ENCODE measurements around the gene DAGLA.

The DAGLA gene

GRCh38 chr11:61795876-61796526, 115.8 kb downstream of the DAGLA start:
- no peak overlapping the region for H2BK120ac ChIP-seq (ENCODE audit: low read depth, low read length)
- no peaks in the 10 kb centered on the region for H3K27me3 ChIP-seq (ENCODE audit: control insufficient read depth in 3 of 3, insufficient read depth in 3 of 3, low read depth in 1 of 3, low read length in 3 of 3)
- no peak overlapping the region for H3K9ac ChIP-seq (ENCODE audit: low read depth, low read length, poor library complexity)
- H4K91ac ChIP-seq (ENCODE audit: low read depth, low read length, poor library complexity): no peak overlapping the region
- peaks cover 9% of the 10 kb centered on the region for H3K79me1 ChIP-seq (ENCODE audit: low read depth, low read length)
- no peak overlapping the region for H3K4me2 ChIP-seq (ENCODE audit: insufficient read depth, low read length, poor library complexity, severe bottlenecking)
- H3K14ac ChIP-seq (ENCODE audit: low read length): no peak overlapping the region
- no peak overlapping the region for H2BK5ac ChIP-seq (ENCODE audit: low read length)
- WGBS, 2 donors (ENCODE audit: extremely low coverage in 2 of 2, insufficient read length in 2 of 2, insufficient replicate concordance in 1 of 2): no CpG with 5 or more reads among the region's 18 CpGs
- H3K4ac ChIP-seq (ENCODE audit: low read length): no peak overlapping the region
- H2AFZ ChIP-seq (ENCODE audit: low read length): no peak overlapping the region
- H3K36me3 ChIP-seq (replicated peaks in 1 of 2; ENCODE audit: control insufficient read depth in 2 of 2, insufficient read depth in 2 of 2, low read length in 2 of 2): peaks cover 27 to 69% of the 10 kb centered on the region in 2 donors
- H4K8ac ChIP-seq (ENCODE audit: low read depth, low read length): no peak overlapping the region
- H2BK12ac ChIP-seq (ENCODE audit: low read length): no peak overlapping the region
- no peak overlapping the region for H3K27ac ChIP-seq (replicated peaks; ENCODE audit: low read length)
- no peak overlapping the region for H2BK15ac ChIP-seq (ENCODE audit: low read length)
- H2AK5ac ChIP-seq (ENCODE audit: low read depth, low read length): no peak overlapping the region
- no peaks in the 10 kb centered on the region for H3K9me3 ChIP-seq (replicated peaks in 1 of 2; ENCODE audit: control insufficient read depth in 2 of 2, insufficient read depth in 1 of 2, low read depth in 1 of 2, low read length in 2 of 2)
- no peak for DNase-seq (ENCODE audit: low spot score)
- no peak overlapping the region for H3K4me3 ChIP-seq (ENCODE audit: low read length in 2 of 2)
- peaks cover 3 to 11% of the 10 kb centered on the region in 2 donors for H3K4me1 ChIP-seq (ENCODE audit: control insufficient read depth in 2 of 2, insufficient read depth in 1 of 2, low read depth in 1 of 2, low read length in 2 of 2)
- H3K18ac ChIP-seq (ENCODE audit: low read length): no peak overlapping the region
- no peak overlapping the region for H3K23ac ChIP-seq (ENCODE audit: low read depth, low read length, poor library complexity)

Measured in neuronal stem cell (in vitro differentiated cells).